Right renal cortex interstitium (tissue), 3 donors: ENCODE data around the gene SDK1. TPM values are rescaled to one million over a fixed set of nuclear protein-coding genes. Genes with fewer than 3 reads are reported as not detected.

Experiments used
- DNase-seq, 3 donors: peaks; one replicate each; pipeline ENCODE4 v3.0.0-alpha.2; 2013; ENCODE audit warnings: low read depth in 3 of 3, low spot score in 2 of 3
- polyA plus RNA-seq, 3 donors: library from polyadenylated mRNA; unstranded; fragments of 120-200 nt; gene quantifications; one replicate each; pipeline ENCODE4 v1.2.1, GENCODE V29; 2013; ENCODE audit not compliant: insufficient read length in 3 of 3

SDK1 gene
- polyA plus RNA-seq, 3 donors, result 5.8 to 7.5 (median 6.3) TPM

- no peak for DNase-seq
These were observed 15.4 kb upstream of the SDK1 start for GRCh38 chr7:3285652-3286051.

- no peak for DNase-seq
These were observed 11.1 kb upstream of the SDK1 start for GRCh38 chr7:3289996-3290395.

GRCh38 chr7:3292694-3293093 lies 8.4 kb upstream of the SDK1 start:
- DNase-seq, result no peak

- DNase-seq, result no peak
These were observed 6.5 kb upstream of the SDK1 start for GRCh38 chr7:3294432-3295100.

- no peak for DNase-seq
These were observed 3.8 kb upstream of the SDK1 start for GRCh38 chr7:3297105-3297819.

- DNase-seq, result no peak
These were observed 816 bp upstream of the SDK1 start for GRCh38 chr7:3300221-3300650.

GRCh38 chr7:3301449-3301731 lies 338 bp downstream of the SDK1 start:
- no peak for DNase-seq

GRCh38 chr7:3301831-3302618 lies 973 bp downstream of the SDK1 start:
- DNase-seq, result no peak

- no peak for DNase-seq
These were observed 1.7 kb downstream of the SDK1 start for GRCh38 chr7:3302681-3303320.

GRCh38 chr7:3304131-3304530 lies 3.1 kb downstream of the SDK1 start:
- no peak for DNase-seq

- DNase-seq, result no peak
These were observed 6.4 kb downstream of the SDK1 start for GRCh38 chr7:3307435-3307834.

- DNase-seq, result no peak
These were observed 8.1 kb downstream of the SDK1 start for GRCh38 chr7:3309140-3309539.

GRCh38 chr7:3309956-3310355 lies 8.9 kb downstream of the SDK1 start:
- no peak for DNase-seq

GRCh38 chr7:3310884-3311283 lies 9.8 kb downstream of the SDK1 start:
- no peak for DNase-seq

- DNase-seq, result no peak
These were observed 11.5 kb downstream of the SDK1 start for GRCh38 chr7:3312583-3312982.

- no peak for DNase-seq
These were observed 17.8 kb downstream of the SDK1 start for GRCh38 chr7:3318874-3319273.

GRCh38 chr7:3321206-3321605 lies 20.2 kb downstream of the SDK1 start:
- DNase-seq, result no peak

GRCh38 chr7:3321745-3322144 lies 20.7 kb downstream of the SDK1 start:
- DNase-seq, result no peak

GRCh38 chr7:3326246-3326645 lies 25.2 kb downstream of the SDK1 start:
- no peak for DNase-seq

GRCh38 chr7:3327099-3327498 lies 26.0 kb downstream of the SDK1 start:
- DNase-seq, result no peak

- DNase-seq, result no peak
These were observed 26.6 kb downstream of the SDK1 start for GRCh38 chr7:3327655-3328054.
